SK-N-MC (cell line): ENCODE measurements around the gene BACH1.

Experiments used
- EZH2 ChIP-seq: fragments of 200-600 bp; sonication (generic); IDR thresholded peaks from one replicate; pipeline ENCODE4 v1.6.1; 2017; ENCODE audit warnings: antibody characterized with exemption
- POLR2AphosphoS5 ChIP-seq: IDR thresholded peaks from 2 replicates; pipeline ENCODE4 v1.6.1; 2012; ENCODE audit warnings: mild to moderate bottlenecking, low read depth, low read length, borderline replicate concordance

- TF ChIP-seq POLR2AphosphoS5 (no peak), EZH2 (no peak)
Measured at GRCh38 chr21:29385934-29386520, 87.3 kb downstream of the BACH1 start.
